Stomach (tissue), 4 donors: ENCODE measurements around the gene OR51L1.

Source experiments
- EP300 ChIP-seq: sonication (generic); formaldehyde crosslinking; IDR thresholded peaks from one replicate; pipeline ENCODE4 v1.6.1; 2017; ENCODE audit warnings: antibody characterized with exemption
- POLR2A ChIP-seq, 4 donors: fragments of 450-650 bp; IDR thresholded peaks; one replicate each; pipeline ENCODE4 v1.6.1; 2016; ENCODE audit warnings: antibody characterized with exemption in 4 of 4, control low read depth in 2 of 4, mild to moderate bottlenecking in 1 of 4, moderate library complexity in 1 of 4
- POLR2AphosphoS5 ChIP-seq, 3 donors: sonication (generic); formaldehyde crosslinking; IDR thresholded peaks; one replicate each; pipeline ENCODE4 v1.6.1; 2016; ENCODE audit warnings: antibody characterized with exemption in 3 of 3
- TF ChIP-seq, protein P1 (sequence below), 7 experiments: fragments of 450-650 bp in 4 of 7; fragments of 200-600 bp in 3 of 7; sonication (generic) in 3 of 7; IDR thresholded peaks; one replicate each; pipeline ENCODE4 v1.5.1; 2016 to 2019; ENCODE audit warnings: antibody characterized with exemption in 7 of 7, control low read depth in 2 of 7, mild to moderate bottlenecking in 1 of 7

- no peak for TF ChIP-seq EP300
- TF ChIP-seq POLR2A (IDR thresholded peaks at IDR 0.05) = no peak
- TF ChIP-seq, protein P1, sequence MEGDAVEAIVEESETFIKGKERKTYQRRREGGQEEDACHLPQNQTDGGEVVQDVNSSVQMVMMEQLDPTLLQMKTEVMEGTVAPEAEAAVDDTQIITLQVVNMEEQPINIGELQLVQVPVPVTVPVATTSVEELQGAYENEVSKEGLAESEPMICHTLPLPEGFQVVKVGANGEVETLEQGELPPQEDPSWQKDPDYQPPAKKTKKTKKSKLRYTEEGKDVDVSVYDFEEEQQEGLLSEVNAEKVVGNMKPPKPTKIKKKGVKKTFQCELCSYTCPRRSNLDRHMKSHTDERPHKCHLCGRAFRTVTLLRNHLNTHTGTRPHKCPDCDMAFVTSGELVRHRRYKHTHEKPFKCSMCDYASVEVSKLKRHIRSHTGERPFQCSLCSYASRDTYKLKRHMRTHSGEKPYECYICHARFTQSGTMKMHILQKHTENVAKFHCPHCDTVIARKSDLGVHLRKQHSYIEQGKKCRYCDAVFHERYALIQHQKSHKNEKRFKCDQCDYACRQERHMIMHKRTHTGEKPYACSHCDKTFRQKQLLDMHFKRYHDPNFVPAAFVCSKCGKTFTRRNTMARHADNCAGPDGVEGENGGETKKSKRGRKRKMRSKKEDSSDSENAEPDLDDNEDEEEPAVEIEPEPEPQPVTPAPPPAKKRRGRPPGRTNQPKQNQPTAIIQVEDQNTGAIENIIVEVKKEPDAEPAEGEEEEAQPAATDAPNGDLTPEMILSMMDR (IDR thresholded peaks at IDR 0.05) = no peak
- TF ChIP-seq POLR2AphosphoS5 (IDR thresholded peaks at IDR 0.05) = no peak
Measured at GRCh38 chr11:5046754-5047330, 52.2 kb downstream of the OR51L1 start.
